GM23338 (cell line): ENCODE results near the gene BUB1B. TPM values are rescaled to one million over a fixed set of nuclear protein-coding genes. Genes with fewer than 3 reads are reported as not detected.

ENCODE experiments used
- ATAC-seq: fragments of 200-7000 bp; cut with Tn5 transposase; 3 replicates; pipeline ENCODE4 v1.9.1; 2020
- DNase-seq: peaks from one replicate; pipeline ENCODE4 v3.0.0-alpha.2; 2015; ENCODE audit warnings: low spot score
- H2AFZ ChIP-seq: fragments of 200-600 bp; sonication (generic); 2 replicates; pipeline ENCODE4 v1.8.0; 2016; ENCODE audit warnings: antibody characterized with exemption, mild to moderate bottlenecking, moderate library complexity
- H3F3A ChIP-seq: fragments of 200-600 bp; sonication (generic); replicated peaks from 2 replicates; pipeline ENCODE4 v1.8.0; 2017; ENCODE audit warnings: antibody characterized with exemption, mixed run types, low read depth
- H3K27ac ChIP-seq: fragments of 200-600 bp; sonication (generic); 2 replicates; pipeline ENCODE4 v1.6.1; 2016; ENCODE audit warnings: low read depth
- H3K27me3 ChIP-seq: fragments of 200-600 bp; sonication (generic); 2 replicates; pipeline ENCODE4 v1.8.0; 2016; ENCODE audit warnings: mild to moderate bottlenecking, mixed run types, moderate library complexity; ENCODE audit not compliant: insufficient read depth
- H3K36me3 ChIP-seq: fragments of 200-600 bp; sonication (generic); 2 replicates; pipeline ENCODE4 v1.8.0; 2016; ENCODE audit warnings: mild to moderate bottlenecking; ENCODE audit not compliant: insufficient read depth
- H3K4me1 ChIP-seq: fragments of 200-600 bp; sonication (generic); 2 replicates; pipeline ENCODE4 v1.8.0; 2016; ENCODE audit warnings: mild to moderate bottlenecking, moderate library complexity; ENCODE audit not compliant: insufficient read depth
- H3K4me2 ChIP-seq: fragments of 200-600 bp; sonication (generic); 2 replicates; pipeline ENCODE4 v1.7.1; 2017; ENCODE audit warnings: mixed run types
- H3K4me3 ChIP-seq: fragments of 200-600 bp; sonication (generic); 2 replicates; pipeline ENCODE4 v1.6.1; 2016; ENCODE audit warnings: mixed run types
- H3K79me2 ChIP-seq: fragments of 200-600 bp; sonication (generic); replicated peaks from 2 replicates; pipeline ENCODE4 v1.8.0; 2017; ENCODE audit warnings: mild to moderate bottlenecking; ENCODE audit not compliant: insufficient read depth
- H3K9me2 ChIP-seq: fragments of 200-600 bp; sonication (generic); 2 replicates; pipeline ENCODE4 v1.8.0; 2017; ENCODE audit not compliant: insufficient read depth
- H4K20me1 ChIP-seq: fragments of 200-600 bp; sonication (generic); replicated peaks from 2 replicates; pipeline ENCODE4 v1.8.0; 2017; ENCODE audit warnings: mild to moderate bottlenecking; ENCODE audit not compliant: insufficient read depth
- H3K27ac Mint-ChIP-seq: 2 replicates; pipeline ENCODE4 v1.8.0; 2020; ENCODE audit warnings: inconsistent platforms, mild to moderate bottlenecking, moderate library complexity, mixed read lengths
- H3K27me3 Mint-ChIP-seq: 3 replicates; pipeline ENCODE4 v1.8.0; 2022; ENCODE audit warnings: low read depth, mild to moderate bottlenecking, moderate library complexity, mixed read lengths, inconsistent platforms; ENCODE audit not compliant: insufficient read depth, poor library complexity
- H3K36me3 Mint-ChIP-seq: 3 replicates; pipeline ENCODE4 v1.8.0; 2021; ENCODE audit warnings: low read depth, mild to moderate bottlenecking, inconsistent platforms, moderate library complexity, mixed read lengths
- H3K4me1 Mint-ChIP-seq: 3 replicates; pipeline ENCODE4 v1.8.0; 2020; ENCODE audit warnings: mild to moderate bottlenecking, inconsistent platforms, mixed read lengths
- H3K4me3 Mint-ChIP-seq: 3 replicates; pipeline ENCODE4 v1.8.0; 2021; ENCODE audit warnings: moderate library complexity, mild to moderate bottlenecking, inconsistent platforms, mixed read lengths
- H3K9me3 Mint-ChIP-seq: 3 replicates; pipeline ENCODE4 v1.8.0; 2020; ENCODE audit warnings: moderate library complexity, mild to moderate bottlenecking, inconsistent platforms, mixed read lengths
- CREB1 ChIP-seq: fragments of 250-450 bp; sonication (Bioruptor Pico); IDR thresholded peaks from 2 replicates; pipeline ENCODE4 v1.5.0; 2020; ENCODE audit warnings: low read depth, mild to moderate bottlenecking, moderate library complexity
- EZH2 ChIP-seq: fragments of 200-600 bp; sonication (generic); IDR thresholded peaks from one replicate; pipeline ENCODE4 v1.8.0; 2017; ENCODE audit warnings: antibody characterized with exemption, mild to moderate bottlenecking, low read depth; ENCODE audit not compliant: unreplicated experiment
- EZH2phosphoT487 ChIP-seq: fragments of 200-600 bp; sonication (generic); IDR thresholded peaks from one replicate; pipeline ENCODE4 v1.8.1; 2018; ENCODE audit warnings: antibody characterized with exemption; ENCODE audit not compliant: unreplicated experiment
- JUNB ChIP-seq: IDR thresholded peaks from one replicate; pipeline ENCODE4 v1.6.1; 2016; ENCODE audit warnings: antibody characterized with exemption; ENCODE audit not compliant: unreplicated experiment
- NANOG ChIP-seq: IDR thresholded peaks from 2 replicates; pipeline ENCODE4 v1.6.1; 2016; ENCODE audit warnings: antibody characterized with exemption, borderline replicate concordance
- POLR2AphosphoS5 ChIP-seq: IDR thresholded peaks from 2 replicates; pipeline ENCODE4 v1.6.1; 2016; ENCODE audit warnings: antibody characterized with exemption, low read depth
- STAT1 ChIP-seq: IDR thresholded peaks from one replicate; pipeline ENCODE4 v1.6.1; 2016; ENCODE audit warnings: antibody characterized with exemption; ENCODE audit not compliant: unreplicated experiment
- ZNF114 ChIP-seq: fragments of 250-450 bp; sonication (Bioruptor Pico); IDR thresholded peaks from 2 replicates; pipeline ENCODE4 v1.5.0; 2020; ENCODE audit warnings: mild to moderate bottlenecking, moderate library complexity
- polyA plus RNA-seq: library from polyadenylated mRNA; unstranded; fragments of >200 nt; fragmentation: Nextera tagmentation; extraction: Ambion mirVana; gene quantifications from 2 replicates; pipeline ENCODE4 v1.2.1, GENCODE V29; 2016
- total RNA-seq: library from RNA; depleted of rRNA; stranded (reverse); fragments of >200 nt; shearing (Covaris generic); gene quantifications from 2 replicates; pipeline ENCODE4 v1.2.3, GENCODE V29; 2014
- TF ChIP-seq, protein P1 (sequence below): IDR thresholded peaks from one replicate; pipeline ENCODE4 v1.6.1; 2018; ENCODE audit warnings: antibody characterized with exemption; ENCODE audit not compliant: unreplicated experiment
- TF ChIP-seq, protein P2 (sequence below): fragments of 250-450 bp; sonication (Bioruptor Pico); IDR thresholded peaks from 2 replicates; pipeline ENCODE4 v1.5.0; 2020; ENCODE audit warnings: mild to moderate bottlenecking, moderate library complexity
- TF ChIP-seq, protein P3 (sequence below), 2 experiments: fragments of 200-600 bp in 1 of 2; sonication (generic) in 1 of 2; conservative IDR thresholded peaks; 2 replicates each; pipeline versions ENCODE4 v1.5.1 to v1.6.1; 2016 to 2017; ENCODE audit warnings: antibody characterized with exemption in 2 of 2, low read depth in 2 of 2, mild to moderate bottlenecking in 2 of 2, moderate library complexity in 1 of 2

The BUB1B gene
- total and polyA plus RNA-seq, 2 experiments from 2014 or later = 77.7 to 160 TPM

DNA sequence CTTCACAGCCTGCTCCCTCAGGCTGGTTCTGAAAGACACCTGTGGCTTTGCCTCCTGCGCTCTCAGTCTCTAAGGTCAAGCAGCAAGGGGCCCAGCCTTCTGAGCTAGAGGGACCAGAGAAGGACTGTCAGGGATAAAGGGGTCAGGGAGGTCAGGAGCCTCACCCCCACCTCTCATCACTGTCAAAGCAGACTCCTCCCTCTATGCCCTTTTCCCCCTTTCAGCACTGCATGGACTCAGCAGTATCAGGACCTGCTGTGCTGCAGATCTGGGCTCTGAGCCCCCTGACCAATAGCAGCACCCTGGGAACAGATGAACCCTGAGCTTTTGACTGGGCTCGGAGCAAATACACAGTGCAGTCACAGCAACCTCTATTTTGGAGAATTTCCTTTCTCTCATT, 49.0 kb upstream of the BUB1B start:
- no peaks in the 10 kb centered on the region; the same call in 2 of the 3 replicates for H3K36me3 Mint-ChIP-seq
- Histone ChIP-seq H3F3A (peaks cover 4% of the 10 kb centered on the region; the same call in 1 of the 2 replicates), H3K79me2 (no peaks in the 10 kb centered on the region; the same call in 1 of the 2 replicates), H3K9me2 (no peaks in the 10 kb centered on the region), H2AFZ (no peak overlapping the region; the same call in 1 of the 2 replicates), H3K4me2 (no peak overlapping the region), H3K27ac (no peak overlapping the region), H3K4me3 (no peak overlapping the region), H3K27me3 (0 out of 2 replicates have a peak, but pooled peaks cover 5% of the 10 kb centered on the region), H3K4me1 (peaks cover 36% of the 10 kb centered on the region), H4K20me1 (0 out of 2 replicates have a peak, but pooled peaks cover 4% of the 10 kb centered on the region), H3K36me3 (no peaks in the 10 kb centered on the region)
- H3K27me3 Mint-ChIP-seq = peaks cover 14% of the 10 kb centered on the region
- ATAC-seq (no peak; the same call in 2 of the 3 replicates), DNase-seq (no peak)
- no peaks in the 10 kb centered on the region for H3K9me3 Mint-ChIP-seq
- no peak for TF ChIP-seq POLR2AphosphoS5
- TF ChIP-seq EZH2 = no peak
- TF ChIP-seq, protein P1, sequence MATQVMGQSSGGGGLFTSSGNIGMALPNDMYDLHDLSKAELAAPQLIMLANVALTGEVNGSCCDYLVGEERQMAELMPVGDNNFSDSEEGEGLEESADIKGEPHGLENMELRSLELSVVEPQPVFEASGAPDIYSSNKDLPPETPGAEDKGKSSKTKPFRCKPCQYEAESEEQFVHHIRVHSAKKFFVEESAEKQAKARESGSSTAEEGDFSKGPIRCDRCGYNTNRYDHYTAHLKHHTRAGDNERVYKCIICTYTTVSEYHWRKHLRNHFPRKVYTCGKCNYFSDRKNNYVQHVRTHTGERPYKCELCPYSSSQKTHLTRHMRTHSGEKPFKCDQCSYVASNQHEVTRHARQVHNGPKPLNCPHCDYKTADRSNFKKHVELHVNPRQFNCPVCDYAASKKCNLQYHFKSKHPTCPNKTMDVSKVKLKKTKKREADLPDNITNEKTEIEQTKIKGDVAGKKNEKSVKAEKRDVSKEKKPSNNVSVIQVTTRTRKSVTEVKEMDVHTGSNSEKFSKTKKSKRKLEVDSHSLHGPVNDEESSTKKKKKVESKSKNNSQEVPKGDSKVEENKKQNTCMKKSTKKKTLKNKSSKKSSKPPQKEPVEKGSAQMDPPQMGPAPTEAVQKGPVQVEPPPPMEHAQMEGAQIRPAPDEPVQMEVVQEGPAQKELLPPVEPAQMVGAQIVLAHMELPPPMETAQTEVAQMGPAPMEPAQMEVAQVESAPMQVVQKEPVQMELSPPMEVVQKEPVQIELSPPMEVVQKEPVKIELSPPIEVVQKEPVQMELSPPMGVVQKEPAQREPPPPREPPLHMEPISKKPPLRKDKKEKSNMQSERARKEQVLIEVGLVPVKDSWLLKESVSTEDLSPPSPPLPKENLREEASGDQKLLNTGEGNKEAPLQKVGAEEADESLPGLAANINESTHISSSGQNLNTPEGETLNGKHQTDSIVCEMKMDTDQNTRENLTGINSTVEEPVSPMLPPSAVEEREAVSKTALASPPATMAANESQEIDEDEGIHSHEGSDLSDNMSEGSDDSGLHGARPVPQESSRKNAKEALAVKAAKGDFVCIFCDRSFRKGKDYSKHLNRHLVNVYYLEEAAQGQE = no peak
- TF ChIP-seq, protein P2, sequence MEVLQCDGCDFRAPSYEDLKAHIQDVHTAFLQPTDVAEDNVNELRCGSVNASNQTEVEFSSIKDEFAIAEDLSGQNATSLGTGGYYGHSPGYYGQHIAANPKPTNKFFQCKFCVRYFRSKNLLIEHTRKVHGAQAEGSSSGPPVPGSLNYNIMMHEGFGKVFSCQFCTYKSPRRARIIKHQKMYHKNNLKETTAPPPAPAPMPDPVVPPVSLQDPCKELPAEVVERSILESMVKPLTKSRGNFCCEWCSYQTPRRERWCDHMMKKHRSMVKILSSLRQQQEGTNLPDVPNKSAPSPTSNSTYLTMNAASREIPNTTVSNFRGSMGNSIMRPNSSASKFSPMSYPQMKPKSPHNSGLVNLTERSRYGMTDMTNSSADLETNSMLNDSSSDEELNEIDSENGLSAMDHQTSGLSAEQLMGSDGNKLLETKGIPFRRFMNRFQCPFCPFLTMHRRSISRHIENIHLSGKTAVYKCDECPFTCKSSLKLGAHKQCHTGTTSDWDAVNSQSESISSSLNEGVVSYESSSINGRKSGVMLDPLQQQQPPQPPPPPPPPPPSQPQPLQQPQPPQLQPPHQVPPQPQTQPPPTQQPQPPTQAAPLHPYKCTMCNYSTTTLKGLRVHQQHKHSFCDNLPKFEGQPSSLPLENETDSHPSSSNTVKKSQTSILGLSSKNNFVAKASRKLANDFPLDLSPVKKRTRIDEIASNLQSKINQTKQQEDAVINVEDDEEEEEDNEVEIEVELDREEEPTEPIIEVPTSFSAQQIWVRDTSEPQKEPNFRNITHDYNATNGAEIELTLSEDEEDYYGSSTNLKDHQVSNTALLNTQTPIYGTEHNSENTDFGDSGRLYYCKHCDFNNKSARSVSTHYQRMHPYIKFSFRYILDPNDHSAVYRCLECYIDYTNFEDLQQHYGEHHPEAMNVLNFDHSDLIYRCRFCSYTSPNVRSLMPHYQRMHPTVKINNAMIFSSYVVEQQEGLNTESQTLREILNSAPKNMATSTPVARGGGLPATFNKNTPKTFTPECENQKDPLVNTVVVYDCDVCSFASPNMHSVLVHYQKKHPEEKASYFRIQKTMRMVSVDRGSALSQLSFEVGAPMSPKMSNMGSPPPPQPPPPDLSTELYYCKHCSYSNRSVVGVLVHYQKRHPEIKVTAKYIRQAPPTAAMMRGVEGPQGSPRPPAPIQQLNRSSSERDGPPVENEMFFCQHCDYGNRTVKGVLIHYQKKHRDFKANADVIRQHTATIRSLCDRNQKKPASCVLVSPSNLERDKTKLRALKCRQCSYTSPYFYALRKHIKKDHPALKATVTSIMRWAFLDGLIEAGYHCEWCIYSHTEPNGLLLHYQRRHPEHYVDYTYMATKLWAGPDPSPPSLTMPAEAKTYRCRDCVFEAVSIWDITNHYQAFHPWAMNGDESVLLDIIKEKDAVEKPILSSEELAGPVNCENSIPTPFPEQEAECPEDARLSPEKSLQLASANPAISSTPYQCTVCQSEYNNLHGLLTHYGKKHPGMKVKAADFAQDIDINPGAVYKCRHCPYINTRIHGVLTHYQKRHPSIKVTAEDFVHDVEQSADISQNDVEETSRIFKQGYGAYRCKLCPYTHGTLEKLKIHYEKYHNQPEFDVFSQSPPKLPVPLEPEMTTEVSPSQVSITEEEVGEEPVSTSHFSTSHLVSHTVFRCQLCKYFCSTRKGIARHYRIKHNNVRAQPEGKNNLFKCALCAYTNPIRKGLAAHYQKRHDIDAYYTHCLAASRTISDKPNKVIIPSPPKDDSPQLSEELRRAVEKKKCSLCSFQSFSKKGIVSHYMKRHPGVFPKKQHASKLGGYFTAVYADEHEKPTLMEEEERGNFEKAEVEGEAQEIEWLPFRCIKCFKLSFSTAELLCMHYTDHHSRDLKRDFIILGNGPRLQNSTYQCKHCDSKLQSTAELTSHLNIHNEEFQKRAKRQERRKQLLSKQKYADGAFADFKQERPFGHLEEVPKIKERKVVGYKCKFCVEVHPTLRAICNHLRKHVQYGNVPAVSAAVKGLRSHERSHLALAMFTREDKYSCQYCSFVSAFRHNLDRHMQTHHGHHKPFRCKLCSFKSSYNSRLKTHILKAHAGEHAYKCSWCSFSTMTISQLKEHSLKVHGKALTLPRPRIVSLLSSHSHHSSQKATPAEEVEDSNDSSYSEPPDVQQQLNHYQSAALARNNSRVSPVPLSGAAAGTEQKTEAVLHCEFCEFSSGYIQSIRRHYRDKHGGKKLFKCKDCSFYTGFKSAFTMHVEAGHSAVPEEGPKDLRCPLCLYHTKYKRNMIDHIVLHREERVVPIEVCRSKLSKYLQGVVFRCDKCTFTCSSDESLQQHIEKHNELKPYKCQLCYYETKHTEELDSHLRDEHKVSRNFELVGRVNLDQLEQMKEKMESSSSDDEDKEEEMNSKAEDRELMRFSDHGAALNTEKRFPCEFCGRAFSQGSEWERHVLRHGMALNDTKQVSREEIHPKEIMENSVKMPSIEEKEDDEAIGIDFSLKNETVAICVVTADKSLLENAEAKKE (CRISPR knock-in tag) = no peak
- TF ChIP-seq EZH2phosphoT487 = no peak
- no peak for TF ChIP-seq STAT1
- TF ChIP-seq, protein P3, sequence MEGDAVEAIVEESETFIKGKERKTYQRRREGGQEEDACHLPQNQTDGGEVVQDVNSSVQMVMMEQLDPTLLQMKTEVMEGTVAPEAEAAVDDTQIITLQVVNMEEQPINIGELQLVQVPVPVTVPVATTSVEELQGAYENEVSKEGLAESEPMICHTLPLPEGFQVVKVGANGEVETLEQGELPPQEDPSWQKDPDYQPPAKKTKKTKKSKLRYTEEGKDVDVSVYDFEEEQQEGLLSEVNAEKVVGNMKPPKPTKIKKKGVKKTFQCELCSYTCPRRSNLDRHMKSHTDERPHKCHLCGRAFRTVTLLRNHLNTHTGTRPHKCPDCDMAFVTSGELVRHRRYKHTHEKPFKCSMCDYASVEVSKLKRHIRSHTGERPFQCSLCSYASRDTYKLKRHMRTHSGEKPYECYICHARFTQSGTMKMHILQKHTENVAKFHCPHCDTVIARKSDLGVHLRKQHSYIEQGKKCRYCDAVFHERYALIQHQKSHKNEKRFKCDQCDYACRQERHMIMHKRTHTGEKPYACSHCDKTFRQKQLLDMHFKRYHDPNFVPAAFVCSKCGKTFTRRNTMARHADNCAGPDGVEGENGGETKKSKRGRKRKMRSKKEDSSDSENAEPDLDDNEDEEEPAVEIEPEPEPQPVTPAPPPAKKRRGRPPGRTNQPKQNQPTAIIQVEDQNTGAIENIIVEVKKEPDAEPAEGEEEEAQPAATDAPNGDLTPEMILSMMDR (conservative IDR thresholded peaks at IDR 0.05; ENCODE audit: low read depth in 2 of 2) = no peak
- no peak for TF ChIP-seq CREB1
- no peak for TF ChIP-seq JUNB
- no peak for TF ChIP-seq NANOG
- TF ChIP-seq ZNF114 = no peak
- H3K4me3 Mint-ChIP-seq = no peak overlapping the region
- no peak overlapping the region for H3K27ac Mint-ChIP-seq
- peaks cover 54% of the 10 kb centered on the region for H3K4me1 Mint-ChIP-seq
